ENCODE results near the gene SFXN3. TPM values are rescaled to one million over a fixed set of nuclear protein-coding genes. Genes with fewer than 3 reads are reported as not detected.
A peak's percentile ranks its signal among the peaks of the same experiment; 100 is the strongest.

Gene SFXN3
- total and polyA plus RNA-seq, 2 of the 13 experiments (the other 11 are each of a cell fraction or from before 2014, with no cell fraction given): 16.8 to 71.5 TPM

DNA sequence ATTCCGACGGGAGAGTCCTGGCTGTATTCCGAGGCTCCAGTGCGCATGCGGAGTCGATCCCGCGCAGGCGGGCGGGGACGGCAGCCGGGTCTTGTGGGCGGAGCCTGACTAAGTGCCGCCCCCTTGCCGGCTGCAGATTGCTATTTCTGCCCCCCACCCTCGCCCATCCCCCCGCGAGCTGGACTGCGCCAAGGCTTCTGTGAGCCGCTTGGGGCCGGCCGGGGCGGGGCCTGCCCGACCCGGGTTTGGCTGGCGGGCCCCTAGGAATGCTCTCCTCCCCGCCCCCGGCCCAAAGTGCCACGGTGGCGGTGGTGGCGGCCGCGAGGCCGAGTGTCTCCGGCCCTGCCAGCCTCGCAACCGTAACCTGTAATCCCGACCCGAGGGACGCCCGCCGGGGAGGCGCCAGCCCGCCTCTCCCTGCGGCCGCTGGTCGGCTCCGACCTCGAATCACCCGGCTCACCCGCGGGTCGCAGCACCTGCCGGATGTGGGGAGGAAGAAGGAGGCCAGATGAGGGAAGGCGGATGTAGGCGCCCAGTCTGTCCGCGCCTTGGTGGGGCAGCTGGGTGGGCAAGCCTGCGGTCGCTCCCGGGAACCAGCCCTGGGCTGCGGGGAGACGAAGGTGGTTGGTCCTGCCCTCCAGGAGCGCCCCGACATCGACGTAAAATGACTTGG, 30.1 kb downstream of the SFXN3 start (continued):
- no peak for TF ChIP-seq ZNF207 (IDR thresholded peaks at IDR 0.05; ENCODE audit: borderline replicate concordance)
- 0 out of 2 replicates have a peak, but pooled peaks have one; percentile 34 for TF ChIP-seq ZNF451 (CRISPR knock-in tag; IDR thresholded peaks at IDR 0.05)
- TF ChIP-seq, protein P1, sequence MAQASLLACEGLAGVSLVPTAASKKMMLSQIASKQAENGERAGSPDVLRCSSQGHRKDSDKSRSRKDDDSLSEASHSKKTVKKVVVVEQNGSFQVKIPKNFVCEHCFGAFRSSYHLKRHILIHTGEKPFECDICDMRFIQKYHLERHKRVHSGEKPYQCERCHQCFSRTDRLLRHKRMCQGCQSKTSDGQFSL (CRISPR knock-in tag; IDR thresholded peaks at IDR 0.05): peak; percentile 57; the same call in 1 of the 2 replicates
- TF ChIP-seq SPEN (CRISPR knock-in tag; IDR thresholded peaks at IDR 0.05; ENCODE audit: low read depth): peak; percentile 71; the same call in 1 of the 2 replicates
- TF ChIP-seq RFXANK (CRISPR knock-in tag; IDR thresholded peaks at IDR 0.05): no peak; the same call in 1 of the 2 replicates
- TF ChIP-seq, protein P2, sequence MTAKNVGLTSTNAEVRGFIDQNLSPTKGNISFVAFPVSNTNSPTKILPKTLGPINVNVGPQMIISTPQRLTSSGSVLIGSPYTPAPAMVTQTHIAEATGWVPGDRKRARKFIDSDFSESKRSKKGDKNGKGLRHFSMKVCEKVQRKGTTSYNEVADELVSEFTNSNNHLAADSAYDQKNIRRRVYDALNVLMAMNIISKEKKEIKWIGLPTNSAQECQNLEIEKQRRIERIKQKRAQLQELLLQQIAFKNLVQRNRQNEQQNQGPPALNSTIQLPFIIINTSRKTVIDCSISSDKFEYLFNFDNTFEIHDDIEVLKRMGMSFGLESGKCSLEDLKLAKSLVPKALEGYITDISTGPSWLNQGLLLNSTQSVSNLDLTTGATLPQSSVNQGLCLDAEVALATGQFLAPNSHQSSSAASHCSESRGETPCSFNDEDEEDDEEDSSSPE (CRISPR knock-in tag; IDR thresholded peaks at IDR 0.05): peak; percentile 87
- TF ChIP-seq ZSCAN21 (CRISPR knock-in tag; IDR thresholded peaks at IDR 0.05; ENCODE audit: borderline replicate concordance): peak; percentile 83; the same call in 1 of the 2 replicates
- peak; percentile 83 for TF ChIP-seq HNRNPK (IDR thresholded peaks at IDR 0.05; ENCODE audit: low read depth, low read length, poor library complexity, severe bottlenecking)
- TF ChIP-seq, protein P3, sequence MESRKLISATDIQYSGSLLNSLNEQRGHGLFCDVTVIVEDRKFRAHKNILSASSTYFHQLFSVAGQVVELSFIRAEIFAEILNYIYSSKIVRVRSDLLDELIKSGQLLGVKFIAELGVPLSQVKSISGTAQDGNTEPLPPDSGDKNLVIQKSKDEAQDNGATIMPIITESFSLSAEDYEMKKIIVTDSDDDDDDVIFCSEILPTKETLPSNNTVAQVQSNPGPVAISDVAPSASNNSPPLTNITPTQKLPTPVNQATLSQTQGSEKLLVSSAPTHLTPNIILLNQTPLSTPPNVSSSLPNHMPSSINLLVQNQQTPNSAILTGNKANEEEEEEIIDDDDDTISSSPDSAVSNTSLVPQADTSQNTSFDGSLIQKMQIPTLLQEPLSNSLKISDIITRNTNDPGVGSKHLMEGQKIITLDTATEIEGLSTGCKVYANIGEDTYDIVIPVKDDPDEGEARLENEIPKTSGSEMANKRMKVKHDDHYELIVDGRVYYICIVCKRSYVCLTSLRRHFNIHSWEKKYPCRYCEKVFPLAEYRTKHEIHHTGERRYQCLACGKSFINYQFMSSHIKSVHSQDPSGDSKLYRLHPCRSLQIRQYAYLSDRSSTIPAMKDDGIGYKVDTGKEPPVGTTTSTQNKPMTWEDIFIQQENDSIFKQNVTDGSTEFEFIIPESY (CRISPR knock-in tag; IDR thresholded peaks at IDR 0.05): no peak
- TF ChIP-seq, protein P4, sequence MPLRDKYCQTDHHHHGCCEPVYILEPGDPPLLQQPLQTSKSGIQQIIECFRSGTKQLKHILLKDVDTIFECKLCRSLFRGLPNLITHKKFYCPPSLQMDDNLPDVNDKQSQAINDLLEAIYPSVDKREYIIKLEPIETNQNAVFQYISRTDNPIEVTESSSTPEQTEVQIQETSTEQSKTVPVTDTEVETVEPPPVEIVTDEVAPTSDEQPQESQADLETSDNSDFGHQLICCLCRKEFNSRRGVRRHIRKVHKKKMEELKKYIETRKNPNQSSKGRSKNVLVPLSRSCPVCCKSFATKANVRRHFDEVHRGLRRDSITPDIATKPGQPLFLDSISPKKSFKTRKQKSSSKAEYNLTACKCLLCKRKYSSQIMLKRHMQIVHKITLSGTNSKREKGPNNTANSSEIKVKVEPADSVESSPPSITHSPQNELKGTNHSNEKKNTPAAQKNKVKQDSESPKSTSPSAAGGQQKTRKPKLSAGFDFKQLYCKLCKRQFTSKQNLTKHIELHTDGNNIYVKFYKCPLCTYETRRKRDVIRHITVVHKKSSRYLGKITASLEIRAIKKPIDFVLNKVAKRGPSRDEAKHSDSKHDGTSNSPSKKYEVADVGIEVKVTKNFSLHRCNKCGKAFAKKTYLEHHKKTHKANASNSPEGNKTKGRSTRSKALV (CRISPR knock-in tag; IDR thresholded peaks at IDR 0.05): no peak
- no peak for TF ChIP-seq RBAK (CRISPR knock-in tag; IDR thresholded peaks at IDR 0.05)
- TF ChIP-seq PHF8 (CRISPR knock-in tag; IDR thresholded peaks at IDR 0.05): peak; percentile 90
- TF ChIP-seq, protein P5, sequence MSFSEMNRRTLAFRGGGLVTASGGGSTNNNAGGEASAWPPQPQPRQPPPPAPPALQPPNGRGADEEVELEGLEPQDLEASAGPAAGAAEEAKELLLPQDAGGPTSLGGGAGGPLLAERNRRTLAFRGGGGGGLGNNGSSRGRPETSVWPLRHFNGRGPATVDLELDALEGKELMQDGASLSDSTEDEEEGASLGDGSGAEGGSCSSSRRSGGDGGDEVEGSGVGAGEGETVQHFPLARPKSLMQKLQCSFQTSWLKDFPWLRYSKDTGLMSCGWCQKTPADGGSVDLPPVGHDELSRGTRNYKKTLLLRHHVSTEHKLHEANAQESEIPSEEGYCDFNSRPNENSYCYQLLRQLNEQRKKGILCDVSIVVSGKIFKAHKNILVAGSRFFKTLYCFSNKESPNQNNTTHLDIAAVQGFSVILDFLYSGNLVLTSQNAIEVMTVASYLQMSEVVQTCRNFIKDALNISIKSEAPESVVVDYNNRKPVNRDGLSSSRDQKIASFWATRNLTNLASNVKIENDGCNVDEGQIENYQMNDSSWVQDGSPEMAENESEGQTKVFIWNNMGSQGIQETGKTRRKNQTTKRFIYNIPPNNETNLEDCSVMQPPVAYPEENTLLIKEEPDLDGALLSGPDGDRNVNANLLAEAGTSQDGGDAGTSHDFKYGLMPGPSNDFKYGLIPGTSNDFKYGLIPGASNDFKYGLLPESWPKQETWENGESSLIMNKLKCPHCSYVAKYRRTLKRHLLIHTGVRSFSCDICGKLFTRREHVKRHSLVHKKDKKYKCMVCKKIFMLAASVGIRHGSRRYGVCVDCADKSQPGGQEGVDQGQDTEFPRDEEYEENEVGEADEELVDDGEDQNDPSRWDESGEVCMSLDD (CRISPR knock-in tag; IDR thresholded peaks at IDR 0.05; ENCODE audit: borderline replicate concordance): no peak
- TF ChIP-seq KMT2A (CRISPR knock-in tag; IDR thresholded peaks at IDR 0.05): no peak; the same call in 1 of the 2 replicates
- TF ChIP-seq CHCHD3 (CRISPR knock-in tag; IDR thresholded peaks at IDR 0.05): 0 out of 2 replicates have a peak, but pooled peaks have one; percentile 39
- TF ChIP-seq, protein P6, sequence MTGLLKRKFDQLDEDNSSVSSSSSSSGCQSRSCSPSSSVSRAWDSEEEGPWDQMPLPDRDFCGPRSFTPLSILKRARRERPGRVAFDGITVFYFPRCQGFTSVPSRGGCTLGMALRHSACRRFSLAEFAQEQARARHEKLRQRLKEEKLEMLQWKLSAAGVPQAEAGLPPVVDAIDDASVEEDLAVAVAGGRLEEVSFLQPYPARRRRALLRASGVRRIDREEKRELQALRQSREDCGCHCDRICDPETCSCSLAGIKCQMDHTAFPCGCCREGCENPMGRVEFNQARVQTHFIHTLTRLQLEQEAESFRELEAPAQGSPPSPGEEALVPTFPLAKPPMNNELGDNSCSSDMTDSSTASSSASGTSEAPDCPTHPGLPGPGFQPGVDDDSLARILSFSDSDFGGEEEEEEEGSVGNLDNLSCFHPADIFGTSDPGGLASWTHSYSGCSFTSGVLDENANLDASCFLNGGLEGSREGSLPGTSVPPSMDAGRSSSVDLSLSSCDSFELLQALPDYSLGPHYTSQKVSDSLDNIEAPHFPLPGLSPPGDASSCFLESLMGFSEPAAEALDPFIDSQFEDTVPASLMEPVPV (CRISPR knock-in tag; IDR thresholded peaks at IDR 0.05): no peak
- no peak for TF ChIP-seq SOX6 (IDR thresholded peaks at IDR 0.05)
- peak; percentile 78 for TF ChIP-seq SOX6 (CRISPR knock-in tag; IDR thresholded peaks at IDR 0.05)
- TF ChIP-seq ZFY (CRISPR knock-in tag; IDR thresholded peaks at IDR 0.05): peak; percentile 94
- 0 out of 2 replicates have a peak, but pooled peaks have one; percentile 12 for TF ChIP-seq ZNF296 (CRISPR knock-in tag; conservative IDR thresholded peaks at IDR 0.05)
